Psoas muscle (tissue), 8 donors: ENCODE data around the gene KIF9. TPM values are rescaled to one million over a fixed set of nuclear protein-coding genes. Genes with fewer than 3 reads are reported as not detected.
"Not testable (repeated sequence)": the region's sequence is repeated elsewhere in the genome, so short reads cannot be mapped to it uniquely, and the experiment has no call there.

Experiments used
- ATAC-seq, 4 donors: fragments of 200-7000 bp; cut with Tn5 transposase; one replicate each; pipeline ENCODE4 v1.9.1; 2020; ENCODE audit warnings: moderate library complexity in 3 of 4, mild to moderate bottlenecking in 2 of 4
- DNase-seq, 2 donors: peaks; one replicate each; pipeline ENCODE4 v3.0.0-alpha.2; 2020
- H3K27ac ChIP-seq: fragments of 200-600 bp; one replicate; pipeline ENCODE4 v1.8.0; 2022
- H3K27me3 ChIP-seq, 3 donors: fragments of 200-600 bp in 1 of 3; one replicate each; pipeline versions ENCODE4 v1.6.1 to v1.8.0; 2013 to 2022; ENCODE audit warnings: low read length in 2 of 3, mild to moderate bottlenecking in 2 of 3, moderate library complexity in 1 of 3; ENCODE audit not compliant: insufficient read depth in 3 of 3
- H3K36me3 ChIP-seq, 2 donors: fragments of 200-600 bp in 1 of 2; one replicate each; pipeline versions ENCODE4 v1.6.1 to v1.8.0; 2013 to 2022; ENCODE audit warnings: low read depth in 1 of 2, mild to moderate bottlenecking in 1 of 2, moderate library complexity in 1 of 2; ENCODE audit not compliant: insufficient read depth in 1 of 2
- H3K4me1 ChIP-seq: fragments of 200-600 bp; one replicate; pipeline ENCODE4 v1.8.0; 2022
- H3K4me3 ChIP-seq: fragments of 200-600 bp; one replicate; pipeline ENCODE4 v1.8.0; 2022; ENCODE audit warnings: mild to moderate bottlenecking
- H3K9me3 ChIP-seq: fragments of 200-600 bp; one replicate; pipeline ENCODE4 v1.8.0; 2022
- CTCF ChIP-seq: fragments of 200-600 bp; IDR thresholded peaks from one replicate; pipeline ENCODE4 v1.8.0; 2022; ENCODE audit warnings: antibody characterized with exemption
- WGBS, 3 donors: extraction: QIAGEN DNeasy Blood & Tissue Kit; methylation state at CpG; one replicate each; pipeline versions ENCODE4 v1.1.6 to v1.1.7; 2013; 5-methylcytosine and 5-hydroxymethylcytosine counted together
- intact Hi-C, 2 donors: fragments of 100-400 bp; cut with DNase I; formaldehyde crosslinking; loops; one replicate each; pipeline versions ENCODE4 v1.11.0 to v1.14.2; 2022
- polyA plus RNA-seq, 3 donors: library from polyadenylated mRNA; stranded (reverse); fragments of 200-250 nt; gene quantifications; one replicate each; pipeline ENCODE4 v1.2.3, GENCODE V29; 2013
- total RNA-seq, 4 donors: library from RNA; stranded (reverse); fragmentation: NEBNext Ultra II Directional in 2 of 4; extraction: Animal tissue kit (Norgen Biotek cat#: 25700) in 2 of 4; gene quantifications; one replicate each; pipeline versions ENCODE4 v1.2.1 to v1.2.4, GENCODE V29; 2021 to 2023
- donor health status: healthy with polysubstance abuse.
- donor health status: DM: no; HTN: no; CAD: no; lungs with moderate emphysema.
- donor health status: Bipolar disorder and iron deficiency.
- donor health status: healthy.
- donor health status: DM: yes; HTN: yes; CAD: no.
- donor health status: DM: no; HTN: no; CAD: no.
- donor health status: DM: no; HTN: no; CAD: no.
- donor health status: DM: yes; HTN: yes; CAD: no.

The KIF9 gene
- total and polyA plus RNA-seq, 7 donors, result 3.5 to 15.5 (median 5.9) TPM

GRCh38 chr3:47260605-47261004, 22.0 kb downstream of the KIF9 start:
- no peaks in the 10 kb centered on the region for H3K36me3 ChIP-seq
- DNase-seq (no peak), ATAC-seq (no peak)
- 88 to 93% (median 90%) methylated on average over 4 of the region's 4 CpGs for WGBS, 3 donors
- H3K27me3 ChIP-seq, result no peaks in the 10 kb centered on the region
- intact Hi-C loops, result no loop called here
- no peak overlapping the region for H3K4me3 ChIP-seq
- no peak for TF ChIP-seq CTCF
- H3K9me3 ChIP-seq, result no peaks in the 10 kb centered on the region
- no peaks in the 10 kb centered on the region for H3K4me1 ChIP-seq
- H3K27ac ChIP-seq, result no peak overlapping the region

- Histone ChIP-seq H3K4me1 (no peaks in the 10 kb centered on the region), H3K27ac (no peak overlapping the region), H3K36me3 (no peaks in the 10 kb centered on the region), H3K27me3 (no peaks in the 10 kb centered on the region), H3K4me3 (no peak overlapping the region), H3K9me3 (no peaks in the 10 kb centered on the region)
- ATAC-seq (no peak), DNase-seq (no peak)
- no peak for TF ChIP-seq CTCF
- 85 to 96% (median 90%) methylated on average over 3 of the region's 3 CpGs for WGBS, 3 donors
- intact Hi-C loops, result no loop called here
Measured at GRCh38 chr3:47259114-47259513, 23.5 kb downstream of the KIF9 start.

- H3K36me3 ChIP-seq, result not testable (repeated sequence)
- 76 to 85% (median 80%) methylated on average over 16 to 21 of the region's 25 CpGs for WGBS, 3 donors
Measured at GRCh38 chr3:47256331-47256730, 26.3 kb downstream of the KIF9 start.

GRCh38 chr3:47251689-47252088, 30.9 kb downstream of the KIF9 start:
- no peaks in the 10 kb centered on the region for H3K9me3 ChIP-seq
- H3K27me3 ChIP-seq, result no peaks in the 10 kb centered on the region
- DNase-seq, result no peak
- no peaks in the 10 kb centered on the region for H3K36me3 ChIP-seq
- no peak for ATAC-seq
- intact Hi-C loops, result loop anchor here (2.0 kb wide), 1 partner anchor 73 kb away; no protein-coding TSS in a partner anchor
- H3K4me1 ChIP-seq, result peaks cover 5% of the 10 kb centered on the region
- no peak overlapping the region for H3K27ac ChIP-seq
- no peak overlapping the region for H3K4me3 ChIP-seq
- no peak for TF ChIP-seq CTCF
- 57 to 68% (median 67%) methylated on average over 5 of the region's 5 CpGs for WGBS, 3 donors

More at GRCh38 chr3:47256331-47256730, 26.3 kb downstream of the KIF9 start:
- H3K27me3 ChIP-seq, ATAC-seq, H3K9me3 ChIP-seq, H3K4me3 ChIP-seq, DNase-seq, H3K4me1 ChIP-seq, intact Hi-C loops, H3K27ac ChIP-seq: not testable (repeated sequence)

GRCh38 chr3:47251085-47251484, 31.5 kb downstream of the KIF9 start:
- peak overlapping the region; percentile 30 for H3K27ac ChIP-seq
- 29 to 41% (median 38%) methylated on average over 3 of the region's 3 CpGs for WGBS, 3 donors
- not testable (repeated sequence) for H3K4me3 ChIP-seq, H3K4me1 ChIP-seq, DNase-seq, H3K27me3 ChIP-seq, H3K9me3 ChIP-seq, H3K36me3 ChIP-seq
- ATAC-seq, result peak in 3 of 4 donors; percentile 51 to 55 (median 54)
- intact Hi-C loops, result loop anchor here (2.0 kb wide), 1 partner anchor 74 kb away; no protein-coding TSS in a partner anchor
